Endothelial cell of umbilical vein (primary cell): Measurements from ENCODE around the gene TTR.

Source experiments
- EZH2 ChIP-seq: IDR thresholded peaks from 2 replicates; pipeline ENCODE4 v1.6.1; 2012; ENCODE audit warnings: borderline replicate concordance, low read depth, mild to moderate bottlenecking, moderate library complexity, low read length, inconsistent platforms; ENCODE audit not compliant: severe bottlenecking
- FOS ChIP-seq: IDR thresholded peaks from 2 replicates; pipeline ENCODE4 v1.6.1; 2011; ENCODE audit warnings: mild to moderate bottlenecking, low read length, moderate library complexity, borderline replicate concordance; ENCODE audit not compliant: insufficient read depth
- JUN ChIP-seq: IDR thresholded peaks from 2 replicates; pipeline ENCODE4 v1.6.1; 2011; ENCODE audit warnings: borderline replicate concordance, low read depth; ENCODE audit not compliant: insufficient read length, insufficient read depth
- MYC ChIP-seq: IDR thresholded peaks from one replicate; pipeline ENCODE4 v1.6.1; 2011; ENCODE audit warnings: mild to moderate bottlenecking, low read depth, low read length
- POLR2A ChIP-seq: IDR thresholded peaks from 2 replicates; pipeline ENCODE4 v1.6.1; 2012; ENCODE audit warnings: low read depth, mild to moderate bottlenecking, control low read depth, low read length
- POLR2AphosphoS5 ChIP-seq: IDR thresholded peaks from 2 replicates; pipeline ENCODE4 v1.6.1; 2012; ENCODE audit warnings: low read depth, mild to moderate bottlenecking, control low read depth, low read length, moderate library complexity; ENCODE audit not compliant: insufficient read depth
- TF ChIP-seq, protein P1 (sequence below), 2 donors: IDR thresholded peaks; 1 replicate in 1 of 2; 2 replicates in 1 of 2; pipeline ENCODE4 v1.5.1; 2011; ENCODE audit warnings: low read length in 2 of 2, mild to moderate bottlenecking in 2 of 2, moderate library complexity in 2 of 2, control low read depth in 1 of 2, inconsistent platforms in 1 of 2, low read depth in 1 of 2; ENCODE audit not compliant: insufficient read depth in 1 of 2; ENCODE audit errors: extremely low read depth in 1 of 2
- TF ChIP-seq, protein P2 (sequence below): IDR thresholded peaks from 2 replicates; pipeline ENCODE4 v1.6.1; 2011; ENCODE audit not compliant: insufficient read depth, insufficient read length

DNA sequence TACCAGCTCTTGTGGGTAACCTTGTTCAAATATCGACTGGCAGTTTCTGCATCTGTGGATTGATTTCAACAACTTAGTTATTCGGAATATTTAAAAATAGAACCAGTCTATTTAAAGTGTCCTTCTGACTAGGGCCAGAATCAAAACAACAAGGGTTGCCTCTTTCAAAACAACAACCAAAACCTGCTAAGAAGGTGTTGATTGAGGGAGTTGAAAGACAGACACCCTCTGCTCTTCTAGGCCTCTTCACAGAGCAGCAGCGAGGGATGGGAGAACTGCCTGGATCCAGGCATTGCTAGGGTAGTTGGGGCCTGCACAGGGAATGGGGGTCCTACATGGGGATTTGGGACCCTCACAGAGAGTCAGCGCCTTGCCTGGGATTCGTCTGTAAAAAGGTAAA, 19.8 kb downstream of the TTR start:
- TF ChIP-seq POLR2A (no peak), EZH2 (no peak), POLR2AphosphoS5 (no peak), FOS (no peak), MYC (no peak), JUN (no peak)
- TF ChIP-seq, protein P1, sequence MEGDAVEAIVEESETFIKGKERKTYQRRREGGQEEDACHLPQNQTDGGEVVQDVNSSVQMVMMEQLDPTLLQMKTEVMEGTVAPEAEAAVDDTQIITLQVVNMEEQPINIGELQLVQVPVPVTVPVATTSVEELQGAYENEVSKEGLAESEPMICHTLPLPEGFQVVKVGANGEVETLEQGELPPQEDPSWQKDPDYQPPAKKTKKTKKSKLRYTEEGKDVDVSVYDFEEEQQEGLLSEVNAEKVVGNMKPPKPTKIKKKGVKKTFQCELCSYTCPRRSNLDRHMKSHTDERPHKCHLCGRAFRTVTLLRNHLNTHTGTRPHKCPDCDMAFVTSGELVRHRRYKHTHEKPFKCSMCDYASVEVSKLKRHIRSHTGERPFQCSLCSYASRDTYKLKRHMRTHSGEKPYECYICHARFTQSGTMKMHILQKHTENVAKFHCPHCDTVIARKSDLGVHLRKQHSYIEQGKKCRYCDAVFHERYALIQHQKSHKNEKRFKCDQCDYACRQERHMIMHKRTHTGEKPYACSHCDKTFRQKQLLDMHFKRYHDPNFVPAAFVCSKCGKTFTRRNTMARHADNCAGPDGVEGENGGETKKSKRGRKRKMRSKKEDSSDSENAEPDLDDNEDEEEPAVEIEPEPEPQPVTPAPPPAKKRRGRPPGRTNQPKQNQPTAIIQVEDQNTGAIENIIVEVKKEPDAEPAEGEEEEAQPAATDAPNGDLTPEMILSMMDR (IDR thresholded peaks at IDR 0.05; ENCODE audit: extremely low read depth in 1 of 2, insufficient read depth in 1 of 2, low read depth in 1 of 2, low read length in 2 of 2): no peak
- TF ChIP-seq, protein P2, sequence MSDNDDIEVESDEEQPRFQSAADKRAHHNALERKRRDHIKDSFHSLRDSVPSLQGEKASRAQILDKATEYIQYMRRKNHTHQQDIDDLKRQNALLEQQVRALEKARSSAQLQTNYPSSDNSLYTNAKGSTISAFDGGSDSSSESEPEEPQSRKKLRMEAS: no peak
